CD4-positive, alpha-beta T cell treated with Interleukin-6 for 4 hours (primary cell): Measurements from ENCODE around the gene KIF26A.

Source experiments
- DNase-seq: peaks from one replicate; pipeline ENCODE4 v3.0.0-alpha.2; 2020; ENCODE audit warnings: mixed read lengths

KIF26A gene

GRCh38 chr14:104161602-104162367, 23.4 kb downstream of the KIF26A start:
- no peak for DNase-seq

- DNase-seq = no peak
Observed at GRCh38 chr14:104162495-104162894, 24.1 kb downstream of the KIF26A start.

- DNase-seq = no peak
Observed at GRCh38 chr14:104163541-104163940, 25.2 kb downstream of the KIF26A start.

- no peak for DNase-seq
Observed at GRCh38 chr14:104164041-104164440, 25.7 kb downstream of the KIF26A start.

- no peak for DNase-seq
Observed at GRCh38 chr14:104164512-104164911, 26.1 kb downstream of the KIF26A start.

- no peak for DNase-seq
Observed at GRCh38 chr14:104166698-104167097, 28.3 kb downstream of the KIF26A start.

GRCh38 chr14:104168603-104169002, 30.2 kb downstream of the KIF26A start:
- DNase-seq = no peak

- DNase-seq = no peak
Observed at GRCh38 chr14:104169005-104169698, 30.8 kb downstream of the KIF26A start.

- DNase-seq = no peak
Observed at GRCh38 chr14:104169699-104170479, 31.5 kb downstream of the KIF26A start.

GRCh38 chr14:104171029-104171697, 32.8 kb downstream of the KIF26A start:
- DNase-seq = no peak

GRCh38 chr14:104171895-104172294, 33.5 kb downstream of the KIF26A start:
- no peak for DNase-seq

- no peak for DNase-seq
Observed at GRCh38 chr14:104172349-104172748, 34.0 kb downstream of the KIF26A start.

- no peak for DNase-seq
Observed at GRCh38 chr14:104172880-104173279, 34.5 kb downstream of the KIF26A start.

GRCh38 chr14:104174051-104174450, 35.7 kb downstream of the KIF26A start:
- DNase-seq = no peak

- DNase-seq = no peak
Observed at GRCh38 chr14:104175041-104175440, 36.7 kb downstream of the KIF26A start.

- no peak for DNase-seq
Observed at GRCh38 chr14:104175811-104176210, 37.4 kb downstream of the KIF26A start.

GRCh38 chr14:104176611-104177010, 38.2 kb downstream of the KIF26A start:
- DNase-seq = no peak

GRCh38 chr14:104177411-104177810, 39.0 kb downstream of the KIF26A start:
- no peak for DNase-seq

GRCh38 chr14:104178279-104178678, 39.9 kb downstream of the KIF26A start:
- no peak for DNase-seq

GRCh38 chr14:104179126-104179525, 40.7 kb downstream of the KIF26A start:
- no peak for DNase-seq

- no peak for DNase-seq
Observed at GRCh38 chr14:104179564-104180129, 41.3 kb downstream of the KIF26A start.

- no peak for DNase-seq
Observed at GRCh38 chr14:104180561-104181165, 42.3 kb downstream of the KIF26A start.
